Measurements from ENCODE around the gene RBP4. TPM values are rescaled to one million over a fixed set of nuclear protein-coding genes. Genes with fewer than 3 reads are reported as not detected.
"Not testable (repeated sequence)": the region's sequence is repeated elsewhere in the genome, so short reads cannot be mapped to it uniquely, and the experiment has no call there.

RBP4 gene
- total RNA-seq, 1 donor from 2014 or later: not detected

DNA sequence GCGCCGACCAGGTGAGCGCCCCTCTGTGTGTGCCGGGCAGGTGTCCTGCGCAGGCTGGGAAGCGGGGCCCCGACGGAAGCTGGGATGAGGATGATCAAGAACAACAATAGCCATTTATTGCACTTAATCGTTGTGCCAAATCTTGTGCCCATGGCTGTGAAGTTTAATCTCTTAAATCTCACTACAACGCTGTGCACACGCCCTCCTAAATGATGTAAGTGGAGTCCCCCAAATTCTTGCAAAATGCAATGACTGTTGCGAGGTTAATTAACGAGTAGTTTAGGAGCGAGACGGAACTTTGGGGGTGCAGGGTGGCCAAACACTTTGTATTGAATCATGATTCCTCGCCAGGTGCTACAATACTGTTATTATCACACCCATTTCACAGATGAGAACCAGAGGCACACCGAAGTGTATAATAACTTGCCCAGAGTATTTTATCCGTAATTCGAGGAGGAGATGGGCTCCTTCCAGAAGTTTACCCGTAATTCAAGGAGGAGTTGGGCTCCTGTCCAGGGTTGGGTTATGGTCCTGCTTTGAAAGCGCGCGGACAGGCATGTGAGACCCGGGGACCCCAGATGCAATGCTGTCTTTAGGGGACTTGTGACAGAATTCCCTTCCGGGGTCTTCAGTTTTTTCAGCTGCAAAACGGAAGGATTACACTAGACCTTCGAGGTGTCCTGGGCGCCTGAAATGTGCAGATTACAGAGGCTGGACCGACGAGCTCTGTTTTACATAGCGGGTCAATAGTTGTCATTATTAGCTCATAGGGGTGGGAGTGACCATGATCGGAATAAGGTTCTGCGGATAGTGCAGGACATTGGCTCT lies 33.5 kb downstream of the RBP4 start:
- no peak for DNase-seq (ENCODE audit: extremely low read depth, low read depth, low spot score)

DNA sequence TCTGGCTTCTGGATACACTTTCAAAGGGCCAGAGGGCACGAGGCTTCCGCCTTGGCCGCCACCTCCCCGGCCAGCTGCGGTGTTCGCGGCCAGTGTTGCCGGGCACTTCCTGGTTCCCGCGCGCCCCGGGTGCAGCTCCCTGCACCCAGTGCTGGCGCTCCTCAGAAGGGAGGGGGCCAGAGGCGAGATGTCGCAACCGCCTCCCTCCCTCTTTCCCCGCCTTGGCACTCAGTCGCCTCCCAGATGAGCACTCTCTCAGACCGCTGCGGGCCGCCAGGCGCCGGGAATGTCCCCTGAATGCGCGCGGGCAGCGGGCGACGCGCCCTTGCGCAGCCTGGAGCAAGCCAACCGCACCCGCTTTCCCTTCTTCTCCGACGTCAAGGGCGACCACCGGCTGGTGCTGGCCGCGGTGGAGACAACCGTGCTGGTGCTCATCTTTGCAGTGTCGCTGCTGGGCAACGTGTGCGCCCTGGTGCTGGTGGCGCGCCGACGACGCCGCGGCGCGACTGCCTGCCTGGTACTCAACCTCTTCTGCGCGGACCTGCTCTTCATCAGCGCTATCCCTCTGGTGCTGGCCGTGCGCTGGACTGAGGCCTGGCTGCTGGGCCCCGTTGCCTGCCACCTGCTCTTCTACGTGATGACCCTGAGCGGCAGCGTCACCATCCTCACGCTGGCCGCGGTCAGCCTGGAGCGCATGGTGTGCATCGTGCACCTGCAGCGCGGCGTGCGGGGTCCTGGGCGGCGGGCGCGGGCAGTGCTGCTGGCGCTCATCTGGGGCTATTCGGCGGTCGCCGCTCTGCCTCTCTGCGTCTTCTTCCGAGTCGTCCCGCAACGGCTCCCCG lies 34.4 kb downstream of the RBP4 start, which contains the start of gene FFAR4:
Gene FFAR4, plus strand, starts transcription at position 231 of the 842 bp plus-strand sequence. Its CDS starts 56 bp downstream, at position 287.
- no peak for DNase-seq (ENCODE audit: extremely low read depth, low read depth, low spot score)

DNA sequence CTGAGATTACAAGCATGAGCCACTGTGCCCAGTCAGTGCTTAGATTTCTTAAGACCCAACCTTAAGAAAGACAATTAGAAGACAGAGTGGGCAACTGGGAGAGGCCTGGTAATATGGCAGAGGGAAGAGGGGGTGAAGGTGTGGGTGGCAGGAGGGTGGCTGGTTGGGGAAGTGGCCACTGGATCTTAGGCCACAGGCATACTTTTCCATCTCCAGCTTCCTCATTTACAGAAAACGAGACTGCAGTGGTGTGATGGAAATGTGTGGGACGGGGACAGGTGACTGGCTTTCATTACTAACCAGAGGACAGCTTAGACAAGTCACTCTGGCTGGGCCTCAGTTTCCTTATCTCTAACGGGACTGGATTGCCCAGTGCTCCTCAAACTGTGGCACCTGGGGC lies 35.6 kb downstream of the RBP4 start:
- no peak for DNase-seq (ENCODE audit: extremely low read depth, low read depth, low spot score)

DNA sequence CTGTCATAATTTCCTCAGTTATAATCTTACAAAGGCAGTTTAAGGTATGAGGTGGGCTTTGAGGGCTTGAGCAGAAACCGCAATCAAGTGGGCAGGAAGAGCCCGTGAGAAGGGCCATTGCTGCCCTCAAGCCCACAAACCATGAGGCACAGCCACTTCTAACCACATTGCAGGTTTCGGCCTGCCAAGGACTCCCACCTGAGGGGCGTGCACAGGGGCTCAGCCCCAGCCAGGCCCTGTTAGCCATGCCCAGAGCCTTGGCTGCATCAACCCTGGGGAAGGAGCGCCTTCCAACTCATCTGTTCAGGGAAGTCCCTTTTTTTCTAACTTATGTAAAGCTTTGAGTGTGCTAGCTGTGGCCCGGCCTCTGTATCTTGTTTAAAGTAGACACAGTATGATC lies 40.5 kb downstream of the RBP4 start:
- no peak for DNase-seq (ENCODE audit: extremely low read depth, low read depth, low spot score)

DNA sequence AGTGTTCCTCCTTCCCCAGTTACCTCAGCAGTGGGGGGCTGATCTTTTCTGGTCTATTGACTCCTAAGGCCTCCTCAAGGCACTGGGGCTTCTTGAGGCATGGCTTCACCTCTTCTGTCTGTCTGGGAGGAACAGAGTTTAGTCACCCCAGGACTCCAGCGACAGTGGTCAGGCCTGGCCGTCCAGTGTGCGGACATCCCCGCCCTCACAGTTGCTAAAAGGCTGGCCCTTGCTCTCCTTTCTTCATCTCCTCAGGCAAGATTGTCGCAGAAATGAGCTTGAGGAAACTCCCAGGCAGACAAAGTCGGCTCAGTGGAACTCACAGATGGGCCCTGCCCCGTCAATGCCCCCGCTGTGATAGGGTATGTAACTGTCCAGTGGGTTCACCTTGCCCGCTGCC lies 41.5 kb downstream of the RBP4 start:
- DNase-seq (ENCODE audit: extremely low read depth, low read depth, low spot score): no peak

DNA sequence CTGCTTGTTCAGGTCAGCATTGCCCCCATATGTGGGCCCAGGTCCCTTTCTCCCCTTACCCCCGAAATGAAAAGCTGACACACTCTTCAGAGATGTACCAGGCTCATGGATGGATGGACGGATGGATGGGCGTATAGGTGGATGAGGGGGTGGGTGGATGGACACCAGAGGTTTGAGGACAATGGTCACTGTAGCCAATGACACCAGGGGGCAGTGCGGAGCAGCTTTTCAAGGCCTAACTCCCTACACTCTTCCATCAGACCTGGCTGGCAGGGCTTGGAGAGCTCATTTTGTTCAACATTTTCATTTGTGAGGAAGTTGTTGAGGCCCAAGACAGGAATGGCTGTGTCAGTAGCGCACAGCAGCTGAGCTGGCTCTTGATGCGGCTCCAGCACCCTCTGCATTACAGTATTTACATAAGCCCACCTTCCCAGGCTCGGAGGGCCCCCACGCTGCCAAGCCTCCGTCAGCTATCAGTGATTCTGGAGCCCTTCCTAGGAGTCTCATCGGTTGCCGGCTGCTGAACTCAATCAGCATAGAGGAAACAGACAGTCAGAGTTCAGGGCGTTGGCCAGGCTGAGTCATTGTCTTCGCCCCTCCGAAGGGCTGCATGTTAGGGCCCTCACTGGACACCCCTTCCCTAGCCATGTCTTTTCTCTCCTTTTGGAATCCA lies 46.1 kb downstream of the RBP4 start:
- no peak for DNase-seq (ENCODE audit: extremely low read depth, low read depth, low spot score)

DNA sequence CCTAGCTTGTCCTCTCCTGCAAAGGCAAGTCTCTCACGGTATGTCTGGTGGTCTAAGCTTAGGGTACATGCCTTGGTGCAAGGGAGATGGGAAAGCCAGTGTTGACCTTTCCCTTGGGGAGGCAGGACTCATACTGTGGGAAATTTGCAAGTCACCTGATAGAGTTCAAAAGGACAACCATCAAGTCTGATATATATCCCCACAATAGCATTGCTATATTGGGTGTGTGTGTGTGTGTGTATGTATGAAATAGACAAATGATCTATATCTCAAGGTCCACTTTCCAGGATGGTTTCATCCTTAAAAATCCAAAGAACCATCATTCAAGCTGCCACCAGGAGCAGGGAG lies 46.7 kb downstream of the RBP4 start:
- no peak for DNase-seq (ENCODE audit: extremely low read depth, low read depth, low spot score)

DNA sequence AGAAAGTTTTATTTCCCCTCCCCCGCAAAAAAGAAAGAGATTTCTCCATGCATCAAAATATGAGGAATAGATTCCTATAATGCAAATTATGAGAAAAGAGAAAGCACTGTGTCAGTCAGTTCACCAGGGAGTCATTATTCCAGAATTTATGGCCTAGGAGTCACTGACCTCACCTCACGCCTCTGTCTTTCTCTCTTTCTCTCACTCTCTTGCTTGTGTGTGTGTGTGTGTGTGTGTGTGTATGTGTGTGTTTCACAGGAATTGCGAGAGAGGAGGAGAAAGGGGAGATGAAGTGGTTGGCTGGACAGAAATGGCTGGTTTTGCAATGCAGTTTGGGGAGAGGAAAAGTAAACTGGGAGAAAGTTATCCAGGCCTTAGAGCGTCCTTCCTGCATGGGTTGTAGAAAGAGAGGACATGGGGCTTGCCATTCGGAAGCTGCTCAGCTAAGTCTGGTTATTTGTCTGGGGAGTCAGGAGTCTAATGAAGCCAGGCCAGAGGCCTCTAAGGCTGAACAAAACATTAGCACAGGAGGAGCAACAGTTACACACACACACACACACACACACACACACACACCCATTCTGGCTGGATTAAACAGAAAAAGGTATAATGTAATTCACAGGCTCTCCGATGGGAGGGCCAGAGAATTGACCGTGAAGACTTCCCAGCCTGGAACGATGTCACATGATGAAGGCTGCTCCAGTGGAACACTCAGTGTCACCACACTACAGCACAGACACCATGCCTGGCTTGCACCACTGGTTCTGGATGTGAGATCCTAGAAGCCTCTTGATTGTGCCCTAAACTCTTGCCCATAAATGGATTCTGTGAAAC lies 47.3 kb downstream of the RBP4 start:
- no peak for DNase-seq (ENCODE audit: extremely low read depth, low read depth, low spot score)

DNA sequence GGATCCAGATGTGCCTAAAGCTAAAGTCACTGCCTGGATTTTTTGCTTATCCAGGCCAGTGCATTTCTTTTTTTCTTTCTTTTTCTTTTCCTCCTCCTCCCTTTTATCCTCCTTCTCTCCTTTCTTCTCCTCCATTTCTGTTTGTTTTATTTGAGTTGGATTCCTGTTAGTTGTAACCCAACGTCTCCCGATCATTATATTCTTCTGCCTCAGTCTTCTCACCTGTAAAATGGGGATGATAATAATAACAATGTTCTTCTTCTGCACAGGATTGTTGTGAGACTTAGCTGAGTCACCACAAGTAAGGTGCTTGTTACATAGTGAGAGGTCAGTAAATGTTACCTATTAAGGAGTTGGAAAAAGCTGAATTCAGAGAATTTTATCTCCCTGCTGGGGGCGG lies 48.3 kb downstream of the RBP4 start:
- DNase-seq (ENCODE audit: extremely low read depth, low read depth, low spot score): no peak

DNA sequence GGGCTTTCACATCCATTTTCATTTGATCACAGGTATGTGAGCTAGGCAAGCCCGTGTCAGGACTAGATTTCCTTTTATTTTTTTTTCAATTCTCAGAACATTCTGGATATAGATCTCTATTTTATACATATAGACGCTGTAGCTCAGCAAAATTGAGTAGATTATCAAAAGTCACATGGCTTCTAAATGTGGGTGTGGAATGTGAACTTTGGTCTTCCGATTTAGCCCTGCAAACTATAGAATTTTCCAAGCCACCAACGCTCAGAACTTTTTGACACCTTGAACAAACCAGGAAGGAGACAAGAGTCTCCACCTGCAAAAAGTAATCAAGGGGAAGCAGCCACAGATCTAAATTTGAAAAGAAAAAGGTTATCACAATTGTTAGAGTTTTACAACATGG lies 50.4 kb downstream of the RBP4 start:
- no peak for DNase-seq (ENCODE audit: extremely low read depth, low read depth, low spot score)

DNA sequence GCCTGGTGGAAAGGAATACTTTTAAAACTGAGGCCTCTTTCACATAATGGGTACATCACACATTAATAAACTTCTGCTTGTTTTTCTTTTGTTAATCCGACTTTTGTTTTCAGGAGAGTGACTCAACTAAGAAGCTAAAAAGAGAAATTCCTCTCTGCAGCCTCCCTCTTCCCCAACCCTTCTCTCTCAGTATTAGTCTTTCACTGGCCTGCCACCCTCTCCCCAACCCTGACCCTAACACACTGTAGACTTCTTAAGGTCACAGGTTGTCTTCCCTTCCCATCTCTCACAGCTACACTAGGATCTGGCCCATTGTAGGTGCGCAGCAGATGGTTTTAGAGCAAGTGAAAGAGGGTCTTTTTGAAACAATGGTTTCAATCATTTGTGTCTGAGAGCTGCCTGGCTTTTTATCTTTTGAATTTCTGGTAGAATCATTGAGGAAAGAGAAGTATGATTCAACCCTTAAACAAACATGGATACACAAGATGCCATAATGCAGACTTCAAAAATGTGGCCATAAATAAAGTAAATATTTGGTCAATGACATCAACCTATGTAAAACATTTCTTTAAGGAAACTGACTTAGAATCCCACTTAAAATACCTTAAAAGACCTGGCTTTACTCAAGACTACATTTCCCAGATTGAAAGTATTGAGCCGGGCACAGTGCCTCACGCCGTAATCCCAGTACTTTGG lies 52.5 kb downstream of the RBP4 start:
- no peak for DNase-seq (ENCODE audit: extremely low read depth, low read depth, low spot score)

DNA sequence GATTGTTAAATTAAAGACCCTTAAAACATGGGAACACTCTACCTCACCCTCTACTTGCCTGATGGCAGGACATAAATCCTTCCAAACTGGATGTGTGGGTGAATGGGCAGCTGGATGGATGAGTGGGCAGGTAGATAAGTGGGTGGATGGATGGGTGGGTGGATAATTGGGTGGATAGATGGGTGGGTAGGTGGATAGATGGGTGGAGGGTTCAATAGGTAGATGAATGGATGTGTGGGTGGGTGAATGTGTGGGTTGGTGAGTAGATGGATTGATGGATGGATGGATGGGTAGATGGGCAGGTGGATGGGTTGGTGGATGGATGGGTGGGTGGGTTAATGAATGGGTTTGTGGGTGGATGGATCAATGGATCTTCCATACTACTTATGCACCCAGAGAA lies 53.5 kb downstream of the RBP4 start:
- no peak for DNase-seq (ENCODE audit: extremely low read depth, low read depth, low spot score)

DNA sequence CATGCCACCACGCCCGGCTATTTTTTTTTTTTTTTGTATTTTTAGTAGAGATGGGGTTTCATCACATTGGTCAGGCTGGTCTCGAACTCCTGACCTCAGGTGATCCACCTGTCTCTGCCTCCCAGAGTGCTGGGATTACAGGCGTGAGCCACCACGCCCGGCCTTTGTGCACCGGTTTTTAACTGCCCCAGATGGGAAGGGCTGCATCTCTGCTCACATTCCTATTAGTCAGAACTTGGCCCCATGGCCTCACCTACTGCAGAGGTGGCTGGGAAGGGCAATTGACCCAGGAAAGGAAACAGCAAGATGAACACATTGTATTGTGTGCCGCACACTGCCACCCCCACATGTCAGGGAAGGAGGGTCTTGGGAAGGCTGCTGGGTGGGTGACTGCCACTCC lies 54.0 kb downstream of the RBP4 start:
- not testable (repeated sequence) for DNase-seq (ENCODE audit: extremely low read depth, low read depth, low spot score)

DNA sequence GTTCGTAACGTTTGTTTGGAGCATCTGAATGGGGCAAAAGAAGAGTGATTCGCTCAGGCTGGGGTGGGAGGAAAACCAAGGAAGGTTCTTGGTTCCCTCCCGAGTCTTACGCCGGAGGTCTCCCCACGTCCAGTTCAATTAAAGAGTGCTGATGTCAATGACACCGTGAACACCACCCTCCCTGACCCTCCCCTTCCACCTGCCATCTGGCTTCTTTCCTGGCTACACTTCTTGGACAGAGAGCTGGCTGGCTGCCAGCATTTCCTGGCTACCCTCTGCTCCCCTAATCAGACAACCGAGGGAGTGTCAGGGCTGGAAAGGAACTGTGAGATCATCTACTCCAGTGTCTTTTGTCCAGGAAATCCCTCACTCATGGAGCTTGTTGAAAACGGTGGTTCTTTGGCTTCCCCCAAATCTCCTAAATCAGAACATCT lies 58.7 kb downstream of the RBP4 start:
- DNase-seq (ENCODE audit: extremely low read depth, low read depth, low spot score): no peak

Other genes starting within 250 kb of the RBP4 start
- gene MYOF, start 118.9 kb downstream of the RBP4 start, total RNA-seq: 260 and 369 TPM in 2 replicates
- 6.5 and 18.4 TPM in 2 replicates for gene CEP55, start 104.6 kb downstream of the RBP4 start, total RNA-seq
- not detected in 2 replicates for gene FFAR4, start 34.6 kb downstream of the RBP4 start, total RNA-seq
- not detected in 2 replicates for gene PDE6C, start 11.3 kb upstream of the RBP4 start, total RNA-seq
- gene FRA10AC1, start 101.4 kb upstream of the RBP4 start, total RNA-seq: 6.9 and 19.0 TPM in 2 replicates
- gene LGI1, start 156.7 kb upstream of the RBP4 start, total RNA-seq: not detected in 2 replicates